HepG2 (cell line): Measurements from ENCODE around the gene C2orf81. TPM values are rescaled to one million over a fixed set of nuclear protein-coding genes. Genes with fewer than 3 reads are reported as not detected.

Experiments used
- FOXO1 ChIP-seq: sonication (generic); formaldehyde crosslinking; IDR thresholded peaks from 2 replicates; pipeline ENCODE4 v1.4.0; 2020; ENCODE audit warnings: missing genetic modification reagents
- KLF16 ChIP-seq, 2 experiments: sonication (generic) in 1 of 2; formaldehyde crosslinking in 1 of 2; IDR thresholded peaks; 2 replicates each; pipeline versions ENCODE4 v1.6.1 to v1.8.0; 2016 to 2023; ENCODE audit warnings: missing genetic modification reagents in 2 of 2, missing compliant biosample characterization in 1 of 2
- NR2F6 ChIP-seq, 2 experiments: IDR thresholded peaks; 2 replicates each; pipeline ENCODE4 v1.6.1; 2016; ENCODE audit warnings: antibody characterized with exemption in 1 of 2, mild to moderate bottlenecking in 1 of 2
- PHF21A ChIP-seq: sonication (generic); formaldehyde crosslinking; IDR thresholded peaks from 2 replicates; pipeline ENCODE4 v1.5.0; 2020; ENCODE audit warnings: mild to moderate bottlenecking, missing genetic modification reagents
- RBM39 ChIP-seq: fragments of 200-400 bp; formaldehyde crosslinking; IDR thresholded peaks from one replicate; pipeline ENCODE4 v1.6.1; 2018; ENCODE audit warnings: antibody characterized with exemption, mild to moderate bottlenecking, low read depth, low read length; ENCODE audit not compliant: poor library complexity, severe bottlenecking
- RERE ChIP-seq: IDR thresholded peaks from 2 replicates; pipeline ENCODE4 v1.6.1; 2016; ENCODE audit warnings: low read depth, missing genetic modification reagents, missing compliant biosample characterization
- SMYD3 ChIP-seq: sonication (generic); formaldehyde crosslinking; IDR thresholded peaks from 2 replicates; pipeline ENCODE4 v1.8.1; 2023; ENCODE audit warnings: mild to moderate bottlenecking, missing genetic modification reagents
- ZBTB10 ChIP-seq: sonication (generic); formaldehyde crosslinking; IDR thresholded peaks from 2 replicates; pipeline ENCODE4 v1.4.0; 2020; ENCODE audit warnings: missing genetic modification reagents, borderline replicate concordance
- ZNF34 ChIP-seq: sonication (generic); formaldehyde crosslinking; IDR thresholded peaks from 2 replicates; pipeline ENCODE4 v1.4.0; 2020; ENCODE audit warnings: mild to moderate bottlenecking, missing genetic modification reagents, borderline replicate concordance
- ZNF432 ChIP-seq: sonication (generic); formaldehyde crosslinking; IDR thresholded peaks from 2 replicates; pipeline ENCODE4 v1.5.0; 2020; ENCODE audit warnings: missing genetic modification reagents, mild to moderate bottlenecking, borderline replicate concordance
- ZNF513 ChIP-seq: sonication (generic); formaldehyde crosslinking; conservative IDR thresholded peaks from 2 replicates; pipeline ENCODE4 v1.5.0; 2020; ENCODE audit warnings: missing genetic modification reagents
- ZNF672 ChIP-seq: sonication (generic); formaldehyde crosslinking; IDR thresholded peaks from 2 replicates; pipeline ENCODE4 v1.8.1; 2022; ENCODE audit warnings: missing genetic modification reagents
- ZNF773 ChIP-seq: sonication (generic); formaldehyde crosslinking; IDR thresholded peaks from 2 replicates; pipeline ENCODE4 v1.4.0; 2020; ENCODE audit warnings: missing genetic modification reagents, borderline replicate concordance
- ZUFSP ChIP-seq: sonication (generic); formaldehyde crosslinking; IDR thresholded peaks from 2 replicates; pipeline ENCODE4 v1.9.0; 2021; ENCODE audit warnings: missing genetic modification reagents, mild to moderate bottlenecking, borderline replicate concordance
- ZZZ3 ChIP-seq: sonication (generic); formaldehyde crosslinking; IDR thresholded peaks from 2 replicates; pipeline ENCODE4 v1.4.0; 2020; ENCODE audit warnings: missing genetic modification reagents, mild to moderate bottlenecking, borderline replicate concordance
- polyA plus RNA-seq, 8 experiments: library from polyadenylated mRNA; depleted of rRNA in 3 of 8; stranded (reverse) in 7 of 8; unstranded in 1 of 8; fragments of >200 nt; fragmentation: Illumina TruSeq in 4 of 8; extraction: Trizol in 4 of 8; gene quantifications; 2 replicates each; pipeline versions ENCODE4 v1.2.1 to v1.2.3, GENCODE V29; 2011 to 2016; ENCODE audit warnings: low read depth in 4 of 8, missing spikeins in 1 of 8, mixed read lengths in 1 of 8; ENCODE audit not compliant: insufficient read depth in 1 of 8
- total RNA-seq, 5 experiments: library from RNA; depleted of rRNA; stranded (reverse); fragments of >200 nt; fragmentation: Illumina TruSeq; extraction: Trizol; gene quantifications; 2 replicates each; pipeline ENCODE4 v1.2.3, GENCODE V29; 2016; ENCODE audit warnings: low read depth in 1 of 5

C2orf81 gene
- total and polyA plus RNA-seq, 2 of the 13 experiments (the other 11 are each of a cell fraction or from before 2014, with no cell fraction given) = 0.15 to 0.17 TPM

GRCh38 chr2:74454654-74455511 is 33.5 kb upstream of the C2orf81 start, which contains the start of gene INO80B (continued):
- no peak for TF ChIP-seq ZBTB10 (CRISPR knock-in tag)
- no peak for TF ChIP-seq ZNF672 (CRISPR knock-in tag)
- TF ChIP-seq SMYD3 = peak; percentile 61; the same call in 1 of the 2 replicates
- TF ChIP-seq ZUFSP = no peak
- TF ChIP-seq FOXO1 (CRISPR knock-in tag) = peak; percentile 91
- peak; percentile 70 for TF ChIP-seq PHF21A (CRISPR knock-in tag)
- TF ChIP-seq RBM39 = peak; percentile 94
- TF ChIP-seq ZZZ3 = peak; percentile 88
- TF ChIP-seq ZNF34 (CRISPR knock-in tag) = peak; percentile 90; the same call in 1 of the 2 replicates
- TF ChIP-seq KLF16 (CRISPR knock-in tag; IDR thresholded peaks at IDR 0.05) = peak; percentile 94 to 100
- peak; percentile 70 for TF ChIP-seq RERE (CRISPR knock-in tag)
- TF ChIP-seq ZNF432 (CRISPR knock-in tag) = no peak
- TF ChIP-seq NR2F6 (IDR thresholded peaks at IDR 0.05) = no peak
- peak; percentile 78 for TF ChIP-seq NR2F6 (CRISPR knock-in tag; IDR thresholded peaks at IDR 0.05)
- no peak for TF ChIP-seq ZNF773 (CRISPR knock-in tag)
- TF ChIP-seq ZNF513 (CRISPR knock-in tag) = no peak
